Epithelial cell of proximal tubule (primary cell): ENCODE results near the gene DAAM1. TPM values are rescaled to one million over a fixed set of nuclear protein-coding genes. Genes with fewer than 3 reads are reported as not detected.

Source experiments
- DNase-seq: peaks from one replicate; pipeline ENCODE4 v3.0.0-alpha.2; 2011; ENCODE audit warnings: low read depth
- H3K4me3 ChIP-seq: 2 replicates; pipeline ENCODE4 v1.5.1; 2011; ENCODE audit warnings: low read depth, mild to moderate bottlenecking, low read length
- total RNA-seq: library from RNA; depleted of rRNA; stranded (reverse); fragments of >200 nt; gene quantifications from 2 replicates; pipeline ENCODE4 v1.2.3, GENCODE V29; 2015
- TF ChIP-seq, protein P1 (sequence below): conservative IDR thresholded peaks from 2 replicates; pipeline ENCODE4 v1.5.1; 2012; ENCODE audit warnings: low read depth, mild to moderate bottlenecking, low read length

The DAAM1 gene
- total RNA-seq, 1 donor from 2014 or later, result 17.5 TPM

DNA sequence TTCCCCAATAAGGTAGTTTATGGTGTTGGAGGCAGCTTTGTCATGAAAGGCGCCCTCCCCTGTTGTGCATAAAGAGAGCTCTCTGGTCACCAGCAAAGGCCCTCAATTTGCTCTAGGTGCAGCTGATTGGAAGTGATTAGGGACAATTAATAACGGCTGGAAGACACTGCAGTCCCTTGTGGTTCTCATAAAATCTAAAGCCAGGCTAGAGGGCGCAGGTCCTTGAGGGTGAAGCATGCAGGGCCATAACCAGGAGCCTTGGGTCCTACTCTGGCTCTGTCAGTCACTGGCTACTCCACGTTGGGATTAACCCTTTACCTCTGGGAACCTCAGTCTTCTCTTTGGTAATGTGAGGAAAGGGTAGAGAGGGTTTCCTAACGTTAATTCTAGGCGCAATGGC lies 1.9 kb downstream of the DAAM1 start:
- peak overlapping the region; percentile 81 for H3K4me3 ChIP-seq
- TF ChIP-seq, protein P1, sequence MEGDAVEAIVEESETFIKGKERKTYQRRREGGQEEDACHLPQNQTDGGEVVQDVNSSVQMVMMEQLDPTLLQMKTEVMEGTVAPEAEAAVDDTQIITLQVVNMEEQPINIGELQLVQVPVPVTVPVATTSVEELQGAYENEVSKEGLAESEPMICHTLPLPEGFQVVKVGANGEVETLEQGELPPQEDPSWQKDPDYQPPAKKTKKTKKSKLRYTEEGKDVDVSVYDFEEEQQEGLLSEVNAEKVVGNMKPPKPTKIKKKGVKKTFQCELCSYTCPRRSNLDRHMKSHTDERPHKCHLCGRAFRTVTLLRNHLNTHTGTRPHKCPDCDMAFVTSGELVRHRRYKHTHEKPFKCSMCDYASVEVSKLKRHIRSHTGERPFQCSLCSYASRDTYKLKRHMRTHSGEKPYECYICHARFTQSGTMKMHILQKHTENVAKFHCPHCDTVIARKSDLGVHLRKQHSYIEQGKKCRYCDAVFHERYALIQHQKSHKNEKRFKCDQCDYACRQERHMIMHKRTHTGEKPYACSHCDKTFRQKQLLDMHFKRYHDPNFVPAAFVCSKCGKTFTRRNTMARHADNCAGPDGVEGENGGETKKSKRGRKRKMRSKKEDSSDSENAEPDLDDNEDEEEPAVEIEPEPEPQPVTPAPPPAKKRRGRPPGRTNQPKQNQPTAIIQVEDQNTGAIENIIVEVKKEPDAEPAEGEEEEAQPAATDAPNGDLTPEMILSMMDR, result peak; percentile 11
- no peak for DNase-seq

DNA sequence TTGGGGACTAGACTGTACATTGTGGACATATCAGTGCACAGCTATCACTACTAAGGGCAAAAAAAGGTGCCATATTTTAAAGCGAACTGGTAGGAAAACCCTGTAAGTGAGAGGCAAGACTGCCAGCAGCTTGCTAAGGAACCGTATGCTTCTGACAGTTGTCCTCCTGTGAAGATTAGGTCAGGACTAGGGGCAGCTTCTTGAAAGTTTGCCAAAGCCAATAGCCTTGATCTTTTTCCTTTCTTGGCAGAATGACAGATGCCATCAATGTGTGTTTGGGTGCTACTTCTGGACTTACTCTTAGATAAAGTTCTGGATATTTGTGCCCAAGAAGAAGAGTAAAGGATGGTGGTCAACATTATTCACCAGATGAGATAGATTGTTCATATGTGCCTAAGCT lies 7.4 kb downstream of the DAAM1 start:
- DNase-seq, result no peak
- H3K4me3 ChIP-seq, result no peak overlapping the region
- TF ChIP-seq, protein P1, result no peak

DNA sequence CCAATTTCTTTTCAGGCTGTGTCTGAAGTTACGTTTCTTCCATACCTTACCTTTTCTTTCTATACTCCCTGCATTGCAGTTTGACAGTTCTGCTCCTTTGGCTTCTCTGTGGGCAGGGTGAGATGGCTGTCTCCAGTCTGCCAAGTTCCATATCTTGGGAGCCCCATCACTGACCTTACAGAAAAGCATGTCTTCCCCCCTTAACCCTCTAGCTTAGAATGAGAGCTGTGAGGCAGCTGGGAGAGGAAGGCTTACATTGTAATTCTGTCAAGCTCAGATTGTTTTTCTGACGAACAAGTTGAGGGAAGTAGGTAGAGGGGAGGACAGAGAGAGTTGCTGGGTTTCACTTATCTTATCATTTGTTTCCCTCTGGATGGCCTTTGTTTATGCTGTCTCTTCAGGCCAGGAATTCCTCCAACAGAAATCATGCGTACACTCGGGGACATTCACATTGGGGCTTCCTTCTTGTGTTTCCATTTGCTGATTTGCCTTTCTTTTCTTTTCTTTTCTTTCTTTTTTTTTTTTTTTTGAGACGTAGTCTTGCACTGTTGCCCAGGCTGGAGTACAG lies 9.3 kb downstream of the DAAM1 start:
- TF ChIP-seq, protein P1, result no peak
- no peak for DNase-seq
- H3K4me3 ChIP-seq, result no peak overlapping the region

DNA sequence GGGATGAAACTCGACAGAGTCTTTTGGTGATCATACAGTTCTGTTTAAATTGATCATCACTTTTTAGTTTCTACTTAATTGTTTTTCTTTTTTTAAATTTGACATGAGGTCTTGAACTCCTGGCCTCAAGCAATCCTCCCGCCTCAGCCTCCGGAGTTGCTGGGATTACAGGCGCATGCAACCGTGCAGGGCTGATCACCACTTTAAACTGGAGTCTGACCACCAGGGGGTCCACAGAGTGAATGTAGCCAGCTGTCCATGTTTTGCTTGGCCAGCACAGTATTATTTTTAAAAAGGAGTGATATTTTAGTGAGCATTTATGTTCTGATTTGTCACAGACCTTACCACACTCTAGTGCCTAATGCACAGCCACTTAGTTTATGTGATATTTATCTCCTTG lies 10.7 kb downstream of the DAAM1 start:
- TF ChIP-seq, protein P1, result peak; percentile 13
- H3K4me3 ChIP-seq, result no peak overlapping the region
- no peak for DNase-seq

DNA sequence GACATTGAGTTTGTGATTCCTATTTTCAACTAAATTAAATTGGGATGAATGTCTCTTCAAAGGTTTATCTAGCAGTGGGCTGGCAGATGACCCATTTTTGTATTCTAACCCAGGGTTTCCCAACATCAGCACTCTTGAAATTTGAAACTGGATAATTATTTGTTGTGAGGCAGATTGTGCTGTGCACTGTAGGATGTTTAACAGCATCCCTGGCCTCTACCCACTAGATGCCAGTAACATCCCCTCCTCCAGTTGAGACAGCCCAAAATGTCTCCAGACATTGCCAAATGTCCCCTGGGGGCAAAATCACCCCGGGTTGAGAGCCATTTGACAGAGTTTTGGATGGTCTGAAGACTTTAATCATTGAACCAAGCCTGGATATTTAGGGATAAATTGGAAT lies 11.1 kb downstream of the DAAM1 start:
- no peak overlapping the region for H3K4me3 ChIP-seq
- TF ChIP-seq, protein P1, result no peak
- DNase-seq, result no peak

DNA sequence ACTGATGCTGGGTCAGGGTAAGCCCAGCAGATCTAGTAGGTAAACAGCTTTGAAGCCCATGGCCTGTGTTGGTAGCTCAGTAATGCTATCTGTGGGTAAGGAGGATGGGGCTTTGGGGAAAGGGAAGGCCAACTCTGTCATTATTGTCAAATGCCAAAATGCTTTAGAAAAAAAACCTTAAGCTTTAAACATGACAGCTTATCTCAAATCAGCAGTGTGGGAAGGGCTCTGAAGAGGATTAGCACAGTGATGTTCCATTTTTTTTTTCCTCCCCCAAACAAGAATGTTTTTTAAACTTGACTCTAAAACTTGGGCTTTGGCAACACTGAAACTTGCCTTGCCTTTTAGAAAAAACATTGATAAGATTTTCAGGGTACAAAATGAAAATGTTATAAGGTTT lies 11.7 kb downstream of the DAAM1 start:
- TF ChIP-seq, protein P1, result no peak
- DNase-seq, result no peak
- H3K4me3 ChIP-seq, result no peak overlapping the region

DNA sequence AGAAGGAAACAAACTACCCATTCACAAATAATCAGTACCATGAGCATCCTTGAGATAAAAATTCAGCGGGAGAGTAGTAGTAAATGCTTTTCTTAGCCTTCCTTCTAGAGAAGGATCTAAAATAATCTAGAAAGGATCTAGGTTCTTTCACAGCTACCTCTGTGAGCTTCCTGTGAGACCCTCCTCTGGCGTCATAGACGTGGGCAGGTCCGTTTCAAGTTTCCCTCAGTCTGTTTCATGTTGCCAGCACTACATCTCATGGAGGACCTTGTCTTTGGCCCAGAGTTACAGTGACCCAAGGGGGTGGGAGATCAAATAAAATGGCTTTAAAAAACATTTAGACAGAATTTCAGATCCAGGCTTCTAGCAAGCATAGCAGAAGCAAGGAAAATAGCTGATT lies 13.6 kb downstream of the DAAM1 start:
- TF ChIP-seq, protein P1, result no peak
- no peak overlapping the region for H3K4me3 ChIP-seq
- no peak for DNase-seq
